ENCODE data around the gene CCDC97.
A peak's percentile ranks its signal among the peaks of the same experiment; 100 is the strongest.

The CCDC97 gene

DNA sequence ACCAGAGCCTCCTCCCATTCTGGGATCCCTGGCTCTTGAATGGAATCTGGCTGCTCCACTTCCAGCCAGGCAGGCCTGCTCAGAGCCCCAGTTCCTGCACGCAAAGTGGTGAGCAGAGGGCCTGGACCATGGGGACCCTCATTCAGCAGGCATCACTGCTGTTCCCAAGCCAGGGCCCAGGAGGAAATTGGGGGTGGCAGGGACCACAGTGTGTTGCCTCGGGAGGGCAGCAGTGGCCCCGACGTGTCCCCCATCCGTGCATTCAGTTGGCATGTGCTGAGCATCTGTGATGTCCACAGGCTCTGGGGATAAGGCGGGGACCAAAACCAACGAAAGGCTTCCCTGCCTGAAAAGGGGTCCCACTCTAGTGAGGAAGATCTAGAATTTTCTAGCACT is 11.2 kb downstream of the CCDC97 start:
- DNase-seq, result no peak

DNA sequence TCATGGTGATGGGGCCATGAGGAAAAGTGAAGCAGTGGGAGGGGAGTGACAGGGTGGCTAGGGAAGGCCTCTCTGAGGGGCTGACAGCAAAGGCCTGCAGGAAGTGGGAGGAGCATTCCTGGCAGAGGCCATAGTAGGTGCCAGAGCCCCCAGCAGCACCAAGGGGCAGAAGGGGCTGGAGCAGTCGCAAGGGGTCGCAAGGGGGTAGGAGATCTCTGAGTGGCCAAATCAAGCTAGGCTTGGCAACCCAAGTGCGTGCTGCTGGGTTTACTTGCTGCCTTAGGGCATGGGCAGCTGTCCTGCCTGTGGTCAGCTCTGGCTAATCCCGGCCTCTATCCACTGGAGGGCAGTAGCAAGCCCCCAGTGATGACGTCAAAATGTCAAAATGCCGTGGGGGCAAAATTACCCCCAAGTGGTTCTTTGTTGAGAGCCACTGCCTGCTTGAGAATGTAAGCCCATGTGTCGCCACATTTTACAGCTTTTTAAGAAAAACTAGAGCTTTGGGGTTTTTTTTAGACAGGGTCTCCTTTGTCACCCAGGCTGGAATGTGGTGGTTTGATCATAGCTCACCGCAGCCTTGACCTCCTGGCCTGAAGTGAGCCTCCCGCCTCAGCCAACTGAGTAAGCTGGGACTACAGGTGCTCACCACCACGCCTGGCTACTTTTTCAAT is 11.8 kb downstream of the CCDC97 start:
- DNase-seq, result no peak

DNA sequence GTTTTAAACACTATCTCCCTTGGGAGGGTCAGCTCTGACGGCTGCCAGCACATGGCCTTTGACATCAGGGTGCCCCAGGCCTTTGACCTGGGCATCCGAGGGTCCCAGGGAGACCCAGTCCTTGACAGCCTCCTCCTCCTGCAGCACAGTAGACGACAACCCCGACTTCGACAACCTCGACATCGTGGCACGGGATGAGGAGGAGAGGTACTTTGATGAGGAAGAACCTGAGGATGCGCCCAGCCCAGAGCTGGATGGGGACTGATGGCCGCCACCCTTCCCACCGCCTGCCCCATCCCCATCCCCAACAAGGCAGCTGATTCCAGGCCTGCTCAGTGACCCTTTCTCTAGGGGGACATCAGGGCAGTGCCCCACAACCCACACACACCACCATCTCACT is 12.5 kb downstream of the CCDC97 start:
- DNase-seq, result no peak

DNA sequence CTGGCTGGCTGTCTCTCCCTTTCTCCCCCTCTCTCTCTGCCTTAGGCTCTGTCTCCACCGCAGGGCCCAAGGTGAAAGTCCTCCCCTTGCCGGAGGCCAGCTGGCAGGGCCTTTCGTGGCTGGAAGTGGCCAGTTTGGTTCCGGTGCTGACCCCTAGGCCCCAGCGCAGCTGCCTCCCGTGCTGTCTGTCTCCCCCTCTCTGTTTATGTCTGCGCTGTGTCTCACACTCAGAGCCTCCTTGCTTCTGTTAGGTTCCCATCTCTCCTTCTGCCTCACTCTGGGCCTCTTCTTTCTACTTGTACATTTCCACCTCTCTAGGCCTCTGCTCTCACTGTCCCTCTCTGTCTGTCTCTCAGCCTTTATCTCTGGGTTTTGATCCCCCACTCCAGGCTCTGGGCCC is 13.1 kb downstream of the CCDC97 start:
- no peak for DNase-seq

DNA sequence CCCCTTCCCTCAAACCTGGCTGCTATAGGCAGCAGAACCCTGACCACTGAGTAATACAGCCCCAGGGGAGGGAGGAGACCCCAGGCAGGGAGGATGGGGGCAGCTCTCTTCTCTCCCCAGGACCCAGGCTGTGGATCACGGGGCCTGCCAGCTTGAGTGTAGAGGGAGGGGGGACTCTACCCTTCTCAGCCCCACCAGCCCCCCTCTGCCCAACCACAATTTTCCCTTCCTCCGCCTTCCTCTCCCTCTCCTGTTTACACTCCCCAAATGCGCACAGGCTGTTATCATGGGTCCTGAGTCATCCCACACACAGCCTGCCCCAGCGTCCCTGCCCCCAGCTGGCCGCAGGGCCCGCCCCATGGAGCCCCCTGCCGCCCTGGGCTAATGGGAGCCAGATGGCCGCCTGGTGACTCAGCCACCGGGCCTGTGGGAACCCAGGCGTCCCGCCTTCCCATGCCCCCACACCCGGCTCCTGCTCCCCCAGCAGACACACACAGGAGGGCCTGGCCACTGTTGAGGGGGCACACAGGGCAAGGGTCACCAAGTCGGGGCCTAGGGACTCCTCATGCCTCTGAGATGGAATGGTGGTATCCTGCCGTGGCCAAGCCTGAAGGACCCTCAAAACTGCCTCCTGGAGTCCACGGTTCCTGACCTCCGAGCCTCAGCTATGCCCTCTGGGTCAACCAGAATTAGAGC is 13.6 kb downstream of the CCDC97 start:
- DNase-seq, result no peak

DNA sequence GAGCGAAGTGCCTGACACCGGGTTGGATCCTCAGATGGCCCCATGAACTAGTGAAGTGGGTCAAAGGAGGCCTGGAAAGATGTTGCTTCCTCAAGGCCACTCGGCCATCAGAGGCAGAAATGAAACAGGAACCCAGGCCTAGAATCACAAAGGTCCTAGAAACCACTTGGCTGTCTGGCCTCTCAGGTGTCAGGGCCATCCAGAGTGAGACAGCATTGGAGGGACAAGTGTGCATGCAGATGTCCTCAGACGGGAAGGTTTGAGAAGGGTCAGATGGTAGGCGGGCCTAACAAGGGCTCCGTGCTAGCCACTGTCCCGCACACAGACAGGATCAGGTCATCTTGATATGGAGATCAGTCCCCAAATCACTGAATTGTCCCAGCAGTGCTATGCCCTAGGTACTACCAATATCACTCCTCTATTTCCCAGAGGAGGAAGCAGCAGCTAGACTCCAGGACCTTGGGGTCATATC is 14.3 kb downstream of the CCDC97 start:
- no peak for DNase-seq

DNA sequence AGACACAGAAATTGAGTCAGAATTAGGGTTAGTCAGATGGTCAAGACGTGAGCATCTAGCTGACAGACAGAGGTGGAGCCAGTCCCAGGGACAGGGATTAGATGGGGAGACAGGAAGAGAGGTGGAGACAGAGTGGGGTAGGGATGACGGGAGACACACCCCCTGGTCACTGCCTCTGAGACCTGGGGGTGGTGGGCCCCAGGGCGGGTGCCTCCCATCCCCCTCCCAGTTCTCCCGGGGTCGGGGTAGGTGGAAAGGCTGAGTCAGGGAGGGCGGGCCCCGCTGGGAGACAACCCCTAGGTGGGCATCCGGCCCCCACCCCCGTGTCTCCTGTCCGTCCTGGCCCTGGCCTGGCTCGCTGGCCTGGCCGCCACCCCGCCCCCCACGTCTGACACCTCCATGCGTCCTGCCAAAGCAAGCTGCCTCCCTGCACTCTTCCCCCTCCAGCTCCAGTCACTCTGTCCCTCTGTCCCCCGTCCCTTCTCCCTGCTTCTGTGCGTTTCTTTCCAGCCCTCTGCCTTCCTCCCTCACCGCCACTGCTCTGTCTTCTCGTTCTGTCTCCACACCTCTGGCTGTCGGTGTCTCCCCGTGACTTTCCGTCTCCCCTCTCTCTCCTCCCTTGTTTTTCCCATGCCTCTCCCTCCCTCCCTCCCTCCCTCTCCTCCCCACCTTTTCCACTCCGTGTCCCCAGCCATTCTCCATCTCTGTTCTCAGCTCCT is 15.1 kb downstream of the CCDC97 start:
- DNase-seq, result no peak

DNA sequence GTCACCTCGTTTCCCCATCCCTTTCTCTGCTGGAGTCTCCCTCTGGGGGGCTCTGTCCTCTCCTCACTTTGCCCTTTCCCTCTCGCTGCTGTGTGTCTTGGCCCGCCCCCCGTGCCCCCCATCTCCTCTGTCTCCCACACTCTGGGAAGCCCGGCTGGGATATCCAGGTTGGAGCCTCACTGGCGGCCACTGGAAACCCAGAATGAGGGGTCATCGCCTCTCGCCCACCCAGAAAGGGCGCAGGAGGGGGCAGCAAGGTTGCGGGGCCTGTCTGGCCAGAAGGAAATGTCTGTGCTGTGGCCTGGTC is 15.6 kb downstream of the CCDC97 start:
- no peak for DNase-seq

DNA sequence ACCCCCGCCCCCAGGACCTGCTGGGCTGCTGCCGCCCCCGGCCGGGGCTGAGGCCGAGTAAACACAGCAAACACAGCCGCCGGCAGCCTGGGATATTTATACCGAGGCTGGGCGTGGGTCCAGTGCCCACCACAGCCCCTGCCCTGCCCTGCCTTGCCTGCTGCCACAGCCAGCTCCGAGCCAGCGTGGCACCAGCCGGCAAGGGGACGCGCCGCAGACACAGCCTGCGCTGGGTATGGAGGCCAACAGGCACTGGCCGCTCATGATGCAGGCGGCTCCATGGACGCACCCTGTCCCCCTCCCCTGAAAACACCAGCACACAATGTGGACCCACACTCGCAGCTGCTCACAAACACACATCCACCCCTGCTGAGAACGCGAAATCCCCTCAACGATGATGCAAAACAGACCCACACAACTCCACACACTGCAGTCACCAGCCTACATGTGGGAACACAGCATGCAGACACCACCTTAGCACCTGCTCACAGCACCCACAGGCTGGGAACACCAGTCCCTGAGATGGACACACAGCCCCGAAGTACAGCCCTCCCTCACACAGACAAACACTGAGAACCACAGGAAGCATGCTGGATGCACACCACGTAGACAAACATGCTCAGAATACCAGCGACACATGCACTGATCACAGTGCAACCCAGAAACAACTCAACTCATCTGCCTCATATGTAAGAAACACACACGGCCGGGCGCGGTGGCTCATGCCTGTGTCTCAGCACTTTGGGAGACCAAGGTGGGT is 16.2 kb downstream of the CCDC97 start:
- peak; percentile 41 for DNase-seq

DNA sequence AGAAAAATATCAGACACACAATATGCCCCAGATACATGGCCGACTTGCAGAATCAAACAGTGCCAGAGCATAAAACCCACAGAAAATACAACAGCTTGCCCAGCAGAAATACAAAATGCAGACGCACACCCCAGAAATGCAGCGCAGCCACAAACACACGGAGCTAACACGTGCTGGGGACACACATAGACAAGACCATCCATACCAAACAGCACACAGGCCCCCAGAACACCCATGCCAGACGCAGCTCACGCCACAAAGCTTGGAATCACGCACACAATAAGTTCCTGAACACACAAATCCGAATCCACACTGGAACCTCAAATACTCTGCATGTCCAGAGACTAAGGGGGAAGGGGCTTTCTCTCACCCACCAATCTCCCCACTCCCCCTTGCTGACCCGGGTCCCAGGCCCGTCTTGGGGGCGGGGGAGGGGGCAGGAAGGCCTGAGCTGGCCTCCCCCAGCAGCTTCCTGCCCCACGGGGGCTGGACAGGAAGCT is 17.2 kb downstream of the CCDC97 start:
- no peak for DNase-seq

DNA sequence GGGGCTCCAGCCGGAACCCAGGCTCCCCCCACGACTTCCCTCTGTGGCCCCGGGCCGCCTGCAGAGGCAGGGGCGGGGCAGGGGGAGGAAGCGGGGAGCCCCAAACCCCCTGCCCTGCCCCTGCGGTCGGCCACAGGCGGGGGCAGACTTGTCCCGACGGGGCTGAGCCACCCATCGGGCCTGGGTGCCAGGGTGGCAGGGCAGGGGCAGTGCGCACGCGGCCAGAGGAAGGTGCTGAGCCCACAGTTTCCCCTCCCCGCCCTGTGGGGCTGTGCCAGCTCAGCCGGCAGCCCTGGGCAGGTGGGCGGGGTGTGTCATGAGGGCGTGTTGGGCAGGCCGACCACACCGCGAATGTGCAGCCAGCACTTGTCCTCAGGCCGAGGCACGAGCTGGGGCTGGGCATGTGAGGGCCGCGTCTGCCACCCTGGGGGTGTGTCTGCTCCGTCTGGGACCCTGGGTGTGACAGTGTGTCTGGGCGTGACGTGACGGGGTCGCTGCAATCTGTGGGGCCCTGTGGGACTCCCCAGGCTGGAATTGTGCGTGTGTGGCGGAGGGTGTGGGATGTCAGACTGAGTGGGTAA is 17.7 kb downstream of the CCDC97 start:
- peak; percentile 85 for DNase-seq

DNA sequence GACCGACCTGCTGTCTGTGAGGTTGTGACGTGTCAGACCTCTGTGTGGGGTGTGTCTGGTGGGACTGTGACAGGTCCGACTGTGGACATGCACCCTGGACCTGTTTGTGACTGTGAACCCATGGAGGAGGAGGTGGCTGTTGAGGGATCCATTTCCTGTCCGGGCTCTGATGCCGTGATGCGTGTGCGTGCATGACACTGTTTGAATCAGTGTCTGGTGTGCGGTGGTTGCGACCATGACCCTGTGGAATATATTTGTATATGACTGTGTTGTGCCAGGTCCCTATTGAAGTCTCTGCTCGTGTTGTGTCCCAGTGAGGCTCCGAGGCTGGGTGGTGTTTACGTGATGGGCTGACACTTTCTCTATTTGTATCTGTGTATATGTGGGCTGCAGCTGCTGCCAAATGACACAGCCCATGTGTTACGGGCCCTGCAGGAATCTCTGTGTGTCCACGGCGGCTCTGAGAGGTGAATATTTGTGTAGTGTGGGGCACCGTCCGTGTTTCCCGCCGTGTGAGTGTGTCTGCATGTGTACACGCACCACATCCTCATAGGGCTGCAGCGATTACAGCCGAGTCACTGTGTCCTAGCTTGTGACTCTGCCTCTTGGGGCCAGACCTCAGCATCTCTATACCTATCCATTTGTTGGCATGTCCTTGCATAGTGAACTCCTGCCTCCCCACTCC is 18.3 kb downstream of the CCDC97 start:
- no peak for DNase-seq

DNA sequence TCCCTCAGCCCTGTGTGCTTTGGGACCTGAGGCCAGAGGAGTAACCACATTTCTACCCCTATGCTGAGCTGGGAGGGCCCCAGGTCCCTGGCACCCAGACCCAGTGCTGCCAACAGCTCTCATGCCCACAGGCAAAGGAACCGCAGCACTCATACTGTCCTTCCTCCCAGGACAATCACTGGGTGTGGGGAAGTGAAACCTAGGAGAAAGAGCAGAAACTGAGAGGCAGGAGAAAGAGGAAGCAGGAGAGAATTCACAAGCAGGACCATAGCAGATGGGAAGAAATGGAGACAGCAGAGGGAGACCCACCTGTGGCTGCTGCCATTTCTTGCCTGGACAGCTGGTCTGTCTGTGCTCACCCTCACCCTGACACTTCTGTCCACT is 18.9 kb downstream of the CCDC97 start:
- DNase-seq, result no peak

DNA sequence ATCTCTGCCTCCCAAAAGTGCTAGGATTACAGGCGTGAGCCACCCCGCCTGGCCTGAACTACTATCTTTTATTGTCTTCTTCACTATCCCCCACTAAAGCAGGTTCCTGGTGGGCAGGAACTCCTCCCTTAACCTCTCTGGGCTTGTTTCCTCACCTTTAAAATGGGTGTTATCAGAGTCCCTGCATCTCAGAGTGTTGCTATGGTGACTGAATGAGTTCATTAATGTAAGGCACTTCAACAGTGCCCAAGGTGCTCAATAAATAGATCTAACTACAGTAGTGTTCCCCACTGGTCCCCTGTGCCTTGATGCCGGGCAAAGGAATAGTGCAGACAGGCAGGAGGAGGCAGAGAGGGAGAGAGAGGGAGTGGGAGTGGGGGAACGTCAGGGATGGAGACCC is 20.5 kb downstream of the CCDC97 start:
- no peak for DNase-seq

DNA sequence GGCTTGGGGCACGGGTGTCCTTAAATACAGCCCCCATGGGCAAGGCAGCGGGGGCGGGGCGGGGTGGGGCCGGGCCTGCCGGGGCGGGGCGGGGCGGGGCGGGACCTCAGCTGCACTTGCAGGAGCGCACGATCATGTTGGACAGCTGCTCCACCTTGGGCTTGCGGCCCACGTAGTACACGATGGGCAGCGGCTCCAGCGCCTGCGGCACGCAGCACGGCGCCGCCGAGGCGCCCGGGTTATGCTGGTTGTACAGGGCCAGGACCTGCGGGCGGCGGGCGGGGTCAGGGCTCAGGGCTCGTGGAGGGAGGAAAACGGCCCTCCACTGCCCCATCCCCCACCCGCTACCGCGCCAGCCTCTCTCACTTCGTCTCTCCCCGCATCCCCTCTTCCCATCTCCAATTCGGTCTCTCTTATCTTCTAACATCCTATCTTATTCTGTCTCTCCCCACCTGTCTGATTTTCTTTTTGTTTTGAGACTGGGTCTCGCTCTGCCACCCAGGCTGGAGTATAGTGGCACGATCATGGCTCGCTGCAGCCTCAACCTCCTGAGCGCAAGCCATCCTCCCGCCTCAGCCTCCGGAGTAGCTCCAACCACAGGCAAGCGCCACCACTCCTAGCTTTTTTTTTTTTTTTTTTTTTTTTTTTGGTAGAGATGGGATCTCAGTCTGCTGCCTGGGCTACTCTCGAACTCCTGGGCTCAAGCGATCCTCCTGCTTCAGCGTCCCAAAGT is 21.1 kb downstream of the CCDC97 start:
- DNase-seq, result no peak

DNA sequence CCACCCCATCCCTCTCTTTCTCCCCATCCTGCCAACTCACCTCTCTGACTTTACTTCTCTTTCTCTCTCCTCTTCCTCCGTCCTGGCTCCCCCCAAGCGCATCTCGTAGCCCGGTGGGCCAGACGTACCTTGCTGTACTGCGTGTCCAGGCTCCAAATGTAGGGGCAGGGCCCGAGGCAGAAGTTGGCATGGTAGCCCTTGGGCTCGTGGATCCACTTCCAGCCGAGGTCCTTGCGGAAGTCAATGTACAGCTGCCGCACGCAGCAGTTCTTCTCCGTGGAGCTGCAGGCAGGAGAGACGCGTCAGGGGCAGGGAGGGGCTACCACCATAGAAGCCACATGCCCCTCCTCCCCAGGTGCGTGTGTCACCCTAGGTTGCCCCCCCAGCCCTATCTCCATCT is 22.0 kb downstream of the CCDC97 start:
- no peak for DNase-seq

DNA sequence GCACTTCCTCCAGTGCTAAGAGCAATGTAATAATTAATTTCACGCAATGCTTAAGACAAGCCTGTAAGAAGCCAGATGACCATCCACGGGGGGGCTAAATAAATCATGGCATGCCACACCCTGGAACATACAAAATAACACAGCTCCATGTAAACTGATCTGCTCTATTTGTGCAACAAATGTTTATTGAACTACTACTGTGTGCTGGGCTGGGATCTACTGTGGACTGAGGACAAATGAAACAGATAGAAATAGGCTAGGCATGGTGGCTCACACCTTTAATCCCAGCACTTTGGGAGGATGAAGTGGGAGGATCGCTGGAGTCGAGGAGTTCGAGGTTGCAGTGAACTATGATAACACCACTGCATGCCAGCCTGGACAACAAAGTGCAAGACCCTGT is 22.5 kb downstream of the CCDC97 start:
- DNase-seq, result no peak

DNA sequence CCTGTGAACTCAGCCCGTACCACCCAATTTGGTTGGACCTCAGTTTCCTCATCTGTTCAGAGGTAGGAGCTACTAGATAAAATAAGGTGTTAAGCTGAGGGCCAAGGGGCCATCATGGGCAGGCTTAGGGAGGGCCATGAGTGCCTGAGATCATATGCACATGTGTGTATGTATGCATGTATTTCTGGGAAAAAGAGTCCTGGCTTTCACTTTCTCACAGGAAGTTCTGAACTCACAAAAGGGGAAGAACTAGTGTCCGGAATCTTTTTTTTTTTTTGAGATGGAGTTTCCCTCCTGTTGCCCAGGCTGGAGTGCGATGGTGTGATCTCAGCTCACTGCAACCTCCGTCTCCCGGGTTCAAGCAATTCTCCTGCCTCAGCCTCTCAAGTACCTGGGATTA is 24.8 kb downstream of the CCDC97 start:
- no peak for DNase-seq

DNA sequence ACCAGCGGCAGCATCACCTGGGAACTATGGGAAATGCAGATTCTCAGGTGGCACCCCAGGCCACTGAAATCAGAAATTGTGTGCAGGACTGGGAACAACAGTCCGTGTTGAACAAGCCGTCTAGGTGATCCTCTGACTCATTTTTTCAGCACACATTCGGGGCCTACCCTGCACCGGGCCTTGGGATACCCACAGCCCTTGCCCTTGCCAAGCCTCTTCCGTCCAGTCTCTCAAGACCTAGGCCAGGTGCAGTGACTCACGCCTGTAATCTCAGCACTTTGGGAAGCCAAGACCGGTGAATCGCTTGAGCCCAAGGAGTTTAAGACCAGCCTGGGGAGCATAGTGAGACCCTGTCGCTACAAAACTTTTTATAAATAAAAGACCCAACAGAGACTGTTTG is 25.5 kb downstream of the CCDC97 start:
- no peak for DNase-seq

DNA sequence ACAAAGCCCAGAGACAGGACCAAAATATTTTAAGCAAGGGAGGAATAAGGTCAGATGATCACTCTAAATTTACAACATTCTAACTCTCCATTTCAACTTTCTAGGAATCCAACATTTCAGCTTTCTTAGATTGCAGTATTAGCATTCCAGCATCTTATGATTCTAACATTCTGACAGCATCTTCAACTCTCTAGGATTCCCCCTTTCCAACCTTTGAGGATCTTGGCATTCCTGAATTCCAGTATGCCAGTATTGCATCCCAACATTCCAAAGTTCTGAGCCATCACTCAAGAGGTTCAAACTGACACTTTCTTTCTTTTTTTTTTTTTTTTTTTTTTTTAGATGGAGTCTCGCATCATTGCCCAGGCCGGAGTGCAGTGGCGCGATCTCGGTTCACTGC is 30.0 kb downstream of the CCDC97 start:
- no peak for DNase-seq

DNA sequence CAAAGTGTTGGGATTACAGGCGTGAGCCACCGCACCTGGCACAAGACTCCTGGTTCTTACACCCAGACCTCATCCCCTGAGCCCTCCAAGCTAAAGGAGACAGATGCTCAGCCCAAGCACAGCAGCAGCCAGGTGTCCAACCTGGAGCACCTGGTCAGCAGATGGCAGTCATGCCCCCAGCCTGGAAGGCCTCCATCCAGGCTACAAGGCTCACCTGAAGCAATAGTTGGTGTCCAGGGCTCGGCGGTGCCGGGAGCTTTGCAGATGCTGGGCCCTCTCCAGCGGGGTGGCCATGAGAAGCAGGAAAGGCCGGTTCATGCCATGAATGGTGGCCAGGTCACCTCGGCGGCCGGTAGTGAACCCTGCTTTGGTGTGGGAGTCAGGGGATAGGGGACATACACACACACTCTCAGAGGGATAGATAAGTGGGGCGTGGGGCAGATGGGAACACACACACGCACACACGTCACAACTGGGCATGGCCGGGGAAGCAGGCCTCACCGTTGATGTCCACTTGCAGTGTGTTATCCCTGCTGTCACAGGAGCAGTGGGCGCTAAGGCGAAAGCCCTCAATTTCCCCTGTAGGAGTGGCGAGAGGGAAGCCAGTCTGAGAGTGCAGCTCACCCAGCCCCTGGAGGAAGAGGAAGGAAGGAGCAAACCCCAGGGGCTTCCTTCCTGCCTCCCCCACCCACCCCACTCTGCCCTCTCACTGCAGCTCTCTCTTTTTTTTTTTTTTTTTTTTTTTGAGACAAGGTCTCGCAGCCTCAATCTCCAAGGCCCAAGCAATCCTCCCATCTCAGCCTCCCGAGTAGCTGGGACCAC is 31.9 kb downstream of the CCDC97 start:
- no peak for DNase-seq
